Non-pigmented ciliary epithelial cell (primary cell): Measurements from ENCODE around the gene MAPKBP1.

Source experiments
- DNase-seq: peaks from one replicate; pipeline ENCODE4 v3.0.0-alpha.2; 2010; ENCODE audit warnings: low read depth

Gene MAPKBP1

GRCh38 chr15:41809526-41810220 lies 35.4 kb downstream of the MAPKBP1 start:
- no peak for DNase-seq

GRCh38 chr15:41810651-41811431 lies 36.6 kb downstream of the MAPKBP1 start:
- DNase-seq: no peak

- no peak for DNase-seq
These were observed 37.3 kb downstream of the MAPKBP1 start for GRCh38 chr15:41811432-41812195.

- DNase-seq: no peak
These were observed 38.6 kb downstream of the MAPKBP1 start for GRCh38 chr15:41812820-41813375.

- DNase-seq: no peak
These were observed 39.1 kb downstream of the MAPKBP1 start for GRCh38 chr15:41813426-41813825.

- no peak for DNase-seq
These were observed 40.2 kb downstream of the MAPKBP1 start for GRCh38 chr15:41814534-41814933.

GRCh38 chr15:41816788-41817187 lies 42.5 kb downstream of the MAPKBP1 start:
- DNase-seq: no peak

GRCh38 chr15:41817327-41817726 lies 43.0 kb downstream of the MAPKBP1 start:
- DNase-seq: no peak

- DNase-seq: no peak
These were observed 43.5 kb downstream of the MAPKBP1 start for GRCh38 chr15:41817781-41818180.

- DNase-seq: no peak
These were observed 45.3 kb downstream of the MAPKBP1 start for GRCh38 chr15:41819455-41820050.

GRCh38 chr15:41820791-41821423 lies 46.6 kb downstream of the MAPKBP1 start:
- DNase-seq: no peak

- no peak for DNase-seq
These were observed 47.5 kb downstream of the MAPKBP1 start for GRCh38 chr15:41821831-41822230.

- no peak for DNase-seq
These were observed 48.2 kb downstream of the MAPKBP1 start for GRCh38 chr15:41822471-41822870.

GRCh38 chr15:41822957-41823356 lies 48.7 kb downstream of the MAPKBP1 start:
- DNase-seq: no peak

GRCh38 chr15:41823502-41823901 lies 49.2 kb downstream of the MAPKBP1 start:
- DNase-seq: no peak

GRCh38 chr15:41824062-41824745 lies 49.9 kb downstream of the MAPKBP1 start:
- no peak for DNase-seq

GRCh38 chr15:41825145-41825544 lies 50.9 kb downstream of the MAPKBP1 start:
- no peak for DNase-seq

GRCh38 chr15:41825572-41826535 lies 51.6 kb downstream of the MAPKBP1 start:
- no peak for DNase-seq

GRCh38 chr15:41827290-41827879 lies 53.1 kb downstream of the MAPKBP1 start:
- DNase-seq: no peak
